ENCODE results near the gene VPS25. TPM values are rescaled to one million over a fixed set of nuclear protein-coding genes. Genes with fewer than 3 reads are reported as not detected.

The VPS25 gene
- total RNA-seq, 3 donors from 2014 or later (not counting 1 experiment from before 2014, with no cell fraction given): 39.9 to 46.4 (median 41.5) TPM

DNA sequence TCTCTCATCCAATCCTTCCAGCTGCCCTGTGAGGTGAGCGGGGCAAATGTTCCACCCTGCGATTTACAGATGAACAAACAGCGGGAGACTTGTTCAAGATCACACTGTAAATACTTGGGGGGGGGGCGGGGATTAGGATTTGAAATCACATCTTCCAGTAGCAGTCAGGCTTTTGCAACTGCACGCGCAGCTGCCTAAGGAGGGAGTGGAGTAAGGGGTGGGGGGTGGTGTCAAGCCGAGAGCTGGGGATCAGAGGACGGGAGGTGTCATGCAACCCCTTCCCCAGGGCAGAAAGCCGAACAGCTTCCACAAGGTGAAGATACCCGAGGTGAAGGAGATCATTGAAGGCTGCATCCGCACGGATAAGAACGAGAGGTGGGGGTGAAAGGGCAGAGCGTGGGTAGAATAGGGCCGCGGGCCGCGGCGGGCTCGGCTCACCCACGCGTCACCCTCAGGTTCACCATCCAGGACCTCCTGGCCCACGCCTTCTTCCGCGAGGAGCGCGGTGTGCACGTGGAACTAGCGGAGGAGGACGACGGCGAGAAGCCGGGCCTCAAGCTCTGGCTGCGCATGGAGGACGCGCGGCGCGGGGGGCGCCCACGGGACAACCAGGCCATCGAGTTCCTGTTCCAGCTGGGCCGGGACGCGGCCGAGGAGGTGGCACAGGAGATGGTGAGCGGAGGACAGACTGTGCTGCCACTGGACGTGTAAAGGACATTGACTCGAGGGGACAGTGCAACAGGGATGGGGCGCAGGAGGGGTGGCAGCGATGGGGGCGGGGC is 11.8 kb downstream of the VPS25 start:
- DNase-seq (peak in 1 of 2 donors; percentile 27), ATAC-seq (no peak)
- TF ChIP-seq, protein P1, sequence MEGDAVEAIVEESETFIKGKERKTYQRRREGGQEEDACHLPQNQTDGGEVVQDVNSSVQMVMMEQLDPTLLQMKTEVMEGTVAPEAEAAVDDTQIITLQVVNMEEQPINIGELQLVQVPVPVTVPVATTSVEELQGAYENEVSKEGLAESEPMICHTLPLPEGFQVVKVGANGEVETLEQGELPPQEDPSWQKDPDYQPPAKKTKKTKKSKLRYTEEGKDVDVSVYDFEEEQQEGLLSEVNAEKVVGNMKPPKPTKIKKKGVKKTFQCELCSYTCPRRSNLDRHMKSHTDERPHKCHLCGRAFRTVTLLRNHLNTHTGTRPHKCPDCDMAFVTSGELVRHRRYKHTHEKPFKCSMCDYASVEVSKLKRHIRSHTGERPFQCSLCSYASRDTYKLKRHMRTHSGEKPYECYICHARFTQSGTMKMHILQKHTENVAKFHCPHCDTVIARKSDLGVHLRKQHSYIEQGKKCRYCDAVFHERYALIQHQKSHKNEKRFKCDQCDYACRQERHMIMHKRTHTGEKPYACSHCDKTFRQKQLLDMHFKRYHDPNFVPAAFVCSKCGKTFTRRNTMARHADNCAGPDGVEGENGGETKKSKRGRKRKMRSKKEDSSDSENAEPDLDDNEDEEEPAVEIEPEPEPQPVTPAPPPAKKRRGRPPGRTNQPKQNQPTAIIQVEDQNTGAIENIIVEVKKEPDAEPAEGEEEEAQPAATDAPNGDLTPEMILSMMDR (IDR thresholded peaks at IDR 0.05): no peak
- intact Hi-C loops (cut with micrococcal nuclease): no loop called here
- Mint-ChIP-seq H3K27me3 (ENCODE audit: low read depth in 2 of 2) (peaks cover 49 to 59% of the 10 kb centered on the region in 2 donors), H3K4me3 (no peak overlapping the region), H3K27ac (no peak overlapping the region), H3K36me3 (no peaks in the 10 kb centered on the region), H3K4me1 (peaks cover 0 to 11% of the 10 kb centered on the region in 2 donors), H3K9me3 (no peaks in the 10 kb centered on the region)
- Histone ChIP-seq H3K27me3 (ENCODE audit: control insufficient read depth, insufficient read depth, low read length) (peaks cover 37% of the 10 kb centered on the region), H3K9me3 (ENCODE audit: control insufficient read depth, insufficient read depth, low read length) (no peaks in the 10 kb centered on the region), H3K4me1 (ENCODE audit: control insufficient read depth, insufficient read depth, low read length) (peaks cover 8% of the 10 kb centered on the region), H3K36me3 (ENCODE audit: control insufficient read depth, insufficient read depth, low read length) (no peaks in the 10 kb centered on the region), H3K27ac (ENCODE audit: low read length) (no peak overlapping the region), H3K4me3 (ENCODE audit: low read length) (no peak overlapping the region)
- WGBS (ENCODE audit: insufficient coverage): 9% methylated on average over 51 of the region's 52 CpGs

DNA sequence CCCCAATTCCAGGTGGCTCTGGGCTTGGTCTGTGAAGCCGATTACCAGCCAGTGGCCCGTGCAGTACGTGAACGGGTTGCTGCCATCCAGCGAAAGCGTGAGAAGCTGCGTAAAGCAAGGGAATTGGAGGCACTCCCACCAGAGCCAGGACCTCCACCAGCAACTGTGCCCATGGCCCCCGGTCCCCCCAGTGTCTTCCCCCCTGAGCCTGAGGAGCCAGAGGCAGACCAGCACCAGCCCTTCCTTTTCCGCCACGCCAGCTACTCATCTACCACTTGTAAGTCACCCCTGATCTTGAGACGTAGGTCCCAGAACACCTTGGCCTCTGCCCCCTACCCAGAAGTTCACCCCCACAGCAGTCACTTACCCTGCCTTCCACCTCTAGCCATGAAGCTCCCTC is 14.0 kb downstream of the VPS25 start:
- H3K36me3 ChIP-seq (ENCODE audit: control insufficient read depth, insufficient read depth, low read length): no peaks in the 10 kb centered on the region
- no peak overlapping the region for H3K27ac ChIP-seq (ENCODE audit: low read length)
- H3K36me3 Mint-ChIP-seq: no peaks in the 10 kb centered on the region
- no peaks in the 10 kb centered on the region for H3K9me3 Mint-ChIP-seq
- H3K4me3 Mint-ChIP-seq: no peak overlapping the region
- intact Hi-C loops (cut with micrococcal nuclease): no loop called here
- no peak overlapping the region for H3K27ac Mint-ChIP-seq
- 84% methylated on average over 11 of the region's 11 CpGs for WGBS (ENCODE audit: insufficient coverage)
- peaks cover 49 to 57% of the 10 kb centered on the region in 2 donors for H3K27me3 Mint-ChIP-seq (ENCODE audit: low read depth in 2 of 2)
- peaks cover 0 to 5% of the 10 kb centered on the region in 2 donors for H3K4me1 Mint-ChIP-seq
- no peaks in the 10 kb centered on the region for H3K9me3 ChIP-seq (ENCODE audit: control insufficient read depth, insufficient read depth, low read length)
- no peak for ATAC-seq
- no peaks in the 10 kb centered on the region for H3K4me1 ChIP-seq (ENCODE audit: control insufficient read depth, insufficient read depth, low read length)
- TF ChIP-seq, protein P1 (IDR thresholded peaks at IDR 0.05): no peak
- peaks cover 25% of the 10 kb centered on the region for H3K27me3 ChIP-seq (ENCODE audit: control insufficient read depth, insufficient read depth, low read length)
- H3K4me3 ChIP-seq (ENCODE audit: low read length): no peak overlapping the region
- DNase-seq: no peak

DNA sequence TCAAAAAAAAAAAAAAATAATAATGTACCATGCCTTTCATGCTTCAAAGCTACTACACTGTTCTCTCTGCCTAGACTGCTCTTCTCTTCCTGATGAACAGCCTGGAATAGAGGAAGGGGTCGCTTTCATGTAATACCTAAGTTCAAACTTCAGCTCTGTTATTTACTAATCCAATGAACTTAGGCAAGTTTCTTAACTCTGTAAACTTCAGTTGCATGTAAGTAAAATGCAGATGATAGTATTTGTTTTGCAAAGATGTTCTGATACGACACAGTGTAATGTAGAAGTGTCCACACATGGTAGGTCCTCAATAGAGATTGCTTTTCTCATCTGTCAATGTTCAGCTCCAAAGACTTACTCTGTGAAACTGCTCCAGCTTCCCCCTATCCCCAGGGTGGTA is 18.7 kb downstream of the VPS25 start:
- Histone ChIP-seq H3K4me3 (ENCODE audit: low read length) (no peak overlapping the region), H3K27ac (ENCODE audit: low read length) (no peak overlapping the region), H3K36me3 (ENCODE audit: control insufficient read depth, insufficient read depth, low read length) (no peaks in the 10 kb centered on the region), H3K4me1 (ENCODE audit: control insufficient read depth, insufficient read depth, low read length) (no peaks in the 10 kb centered on the region), H3K27me3 (ENCODE audit: control insufficient read depth, insufficient read depth, low read length) (peaks cover 4% of the 10 kb centered on the region), H3K9me3 (ENCODE audit: control insufficient read depth, insufficient read depth, low read length) (no peaks in the 10 kb centered on the region)
- Mint-ChIP-seq H3K36me3 (no peaks in the 10 kb centered on the region), H3K27ac (no peak overlapping the region), H3K9me3 (no peaks in the 10 kb centered on the region), H3K27me3 (ENCODE audit: low read depth in 2 of 2) (peaks cover 14 to 28% of the 10 kb centered on the region in 2 donors), H3K4me1 (peaks cover 0 to 23% of the 10 kb centered on the region in 2 donors), H3K4me3 (no peak overlapping the region)
- no peak for DNase-seq
- 83% methylated on average over 1 of the region's 2 CpGs for WGBS (ENCODE audit: insufficient coverage)
- no peak for ATAC-seq
- intact Hi-C loops (cut with micrococcal nuclease): no loop called here
- TF ChIP-seq, protein P1 (IDR thresholded peaks at IDR 0.05): no peak

Data from natural killer cell (primary cell).